ENCODE data around the gene ZBTB4. TPM values are rescaled to one million over a fixed set of nuclear protein-coding genes. Genes with fewer than 3 reads are reported as not detected.

ZBTB4 gene
- polyA plus RNA-seq, 1 donor from 2014 or later: 8.0 TPM

- Histone ChIP-seq H3K27ac (ENCODE audit: low read length) (no peak overlapping the region), H3K9me2 (ENCODE audit: insufficient read depth, low read length) (no peaks in the 10 kb centered on the region), H3F3A (ENCODE audit: insufficient read depth, low read length, poor library complexity, severe bottlenecking) (no peaks in the 10 kb centered on the region), H3K79me2 (replicated peaks; ENCODE audit: insufficient read depth, low read length) (peaks cover 1% of the 10 kb centered on the region), H3K36me3 (ENCODE audit: insufficient read depth, low read length) (no peaks in the 10 kb centered on the region), H3K4me3 (ENCODE audit: low read length) (no peak overlapping the region), H4K20me1 (ENCODE audit: insufficient read depth) (no peaks in the 10 kb centered on the region), H3K9me3 (ENCODE audit: low read length) (no peaks in the 10 kb centered on the region), H3K9ac (ENCODE audit: low read length) (no peak overlapping the region), H2AFZ (ENCODE audit: low read depth, low read length) (no peak overlapping the region), H3K4me2 (ENCODE audit: low read length) (no peak overlapping the region), H3K27me3 (ENCODE audit: insufficient read depth, low read depth, low read length) (no peaks in the 10 kb centered on the region)
- TF ChIP-seq EP300 (conservative IDR thresholded peaks at IDR 0.05; ENCODE audit: poor library complexity, severe bottlenecking) (no peak), REST (IDR thresholded peaks at IDR 0.05; ENCODE audit: borderline replicate concordance) (no peak), CTCF (IDR thresholded peaks at IDR 0.05; ENCODE audit: poor library complexity, severe bottlenecking) (no peak)
These were observed 13.7 kb downstream of the ZBTB4 start for GRCh38 chr17:7465597-7466275.

- Histone ChIP-seq H3K27ac (ENCODE audit: low read length) (no peak overlapping the region), H4K20me1 (ENCODE audit: insufficient read depth) (no peaks in the 10 kb centered on the region), H3K79me2 (replicated peaks; ENCODE audit: insufficient read depth, low read length) (no peaks in the 10 kb centered on the region), H2AFZ (ENCODE audit: low read depth, low read length) (no peak overlapping the region), H3K4me3 (ENCODE audit: low read length) (no peak overlapping the region), H3K36me3 (ENCODE audit: insufficient read depth, low read length) (no peaks in the 10 kb centered on the region), H3F3A (ENCODE audit: insufficient read depth, low read length, poor library complexity, severe bottlenecking) (no peaks in the 10 kb centered on the region), H3K4me2 (ENCODE audit: low read length) (no peak overlapping the region), H3K9ac (ENCODE audit: low read length) (no peak overlapping the region), H3K9me2 (ENCODE audit: insufficient read depth, low read length) (no peaks in the 10 kb centered on the region), H3K9me3 (ENCODE audit: low read length) (no peaks in the 10 kb centered on the region), H3K27me3 (ENCODE audit: insufficient read depth, low read depth, low read length) (no peaks in the 10 kb centered on the region)
- TF ChIP-seq CTCF (IDR thresholded peaks at IDR 0.05; ENCODE audit: poor library complexity, severe bottlenecking) (no peak), RAD21 (conservative IDR thresholded peaks at IDR 0.05) (no peak), SMC3 (conservative IDR thresholded peaks at IDR 0.05; ENCODE audit: poor library complexity) (no peak), TAF1 (IDR thresholded peaks at IDR 0.05; ENCODE audit: low read depth) (no peak), EP300 (conservative IDR thresholded peaks at IDR 0.05; ENCODE audit: poor library complexity, severe bottlenecking) (no peak), MXI1 (conservative IDR thresholded peaks at IDR 0.05; ENCODE audit: poor library complexity, severe bottlenecking) (no peak), POLR2AphosphoS5 (IDR thresholded peaks at IDR 0.05) (no peak), EZH2 (IDR thresholded peaks at IDR 0.05; ENCODE audit: borderline replicate concordance, insufficient read depth, low read length, poor library complexity, severe bottlenecking) (no peak), REST (IDR thresholded peaks at IDR 0.05; ENCODE audit: borderline replicate concordance) (no peak)
These were observed 15.3 kb downstream of the ZBTB4 start for GRCh38 chr17:7464081-7464480.

Measured in neural cell (in vitro differentiated cells).